ENCODE results near the gene RASGRF1.

- TF ChIP-seq TARDBP (IDR thresholded peaks at IDR 0.05) (no peak), HDGF (IDR thresholded peaks at IDR 0.05; ENCODE audit: borderline replicate concordance) (no peak), BHLHE40 (IDR thresholded peaks at IDR 0.05; ENCODE audit: borderline replicate concordance) (no peak), LEF1 (IDR thresholded peaks at IDR 0.05; ENCODE audit: borderline replicate concordance) (no peak), SUZ12 (IDR thresholded peaks at IDR 0.05) (no peak), FOXA1 (IDR thresholded peaks at IDR 0.05) (no peak), FOXK2 (IDR thresholded peaks at IDR 0.05) (no peak), FOXM1 (IDR thresholded peaks at IDR 0.05; ENCODE audit: borderline replicate concordance) (no peak), SP1 (IDR thresholded peaks at IDR 0.05) (no peak), ARNT (IDR thresholded peaks at IDR 0.05) (no peak), CTBP1 (IDR thresholded peaks at IDR 0.05; ENCODE audit: borderline replicate concordance) (no peak), ZNF384 (IDR thresholded peaks at IDR 0.05) (no peak)
Observed at GRCh38 chr15:78977591-78978347, 112.8 kb downstream of the RASGRF1 start.
